ENCODE measurements around the gene MBOAT1. TPM values are rescaled to one million over a fixed set of nuclear protein-coding genes. Genes with fewer than 3 reads are reported as not detected.
"Not testable (repeated sequence)": the region's sequence is repeated elsewhere in the genome, so short reads cannot be mapped to it uniquely, and the experiment has no call there.

The MBOAT1 gene
- total and polyA plus RNA-seq, 12 donors = 1.5 to 7.9 (median 3.8) TPM

GRCh38 chr6:20154753-20155152 lies 57.5 kb downstream of the MBOAT1 start:
- H3K27ac ChIP-seq = no peak overlapping the region
- no peaks in the 10 kb centered on the region for H3K4me1 ChIP-seq
- intact Hi-C loops (cut with DNase I) = no loop called here
- 84 to 92% methylated on average over 2 of the region's 2 CpGs for WGBS, 2 donors
- H3K36me3 ChIP-seq = peaks cover 0 to 21% (median 0%) of the 10 kb centered on the region in 9 donors
- ATAC-seq (no peak), DNase-seq (no peak)
- no peak for TF ChIP-seq CTCF (IDR thresholded peaks at IDR 0.05)
- H3K27me3 ChIP-seq = no peaks in the 10 kb centered on the region
- no peak overlapping the region for H3K4me3 ChIP-seq
- no peaks in the 10 kb centered on the region for H3K9me3 ChIP-seq

- Histone ChIP-seq H3K4me1 (peaks cover 0 to 8% (median 0%) of the 10 kb centered on the region in 9 donors), H3K27ac (no peak overlapping the region), H3K9me3 (no peaks in the 10 kb centered on the region), H3K36me3 (peaks cover 0 to 23% (median 0%) of the 10 kb centered on the region in 9 donors), H3K4me3 (no peak overlapping the region), H3K27me3 (no peaks in the 10 kb centered on the region)
- ATAC-seq (no peak), DNase-seq (no peak)
- TF ChIP-seq CTCF (IDR thresholded peaks at IDR 0.05) = no peak
- intact Hi-C loops (cut with DNase I) = no loop called here
- whole genome bisulfite sequencing, 2 donors = 88 to 90% methylated on average over 3 of the region's 3 CpGs
Observed at GRCh38 chr6:20153194-20153593, 59.1 kb downstream of the MBOAT1 start.

GRCh38 chr6:20148433-20148832 lies 63.8 kb downstream of the MBOAT1 start:
- no peaks in the 10 kb centered on the region for H3K9me3 ChIP-seq
- H3K27me3 ChIP-seq = no peaks in the 10 kb centered on the region
- DNase-seq (no peak), ATAC-seq (peak in 4 of 8 donors; percentile 28 to 49 (median 34))
- 51 to 61% methylated on average over 4 of the region's 4 CpGs for WGBS, 2 donors
- peaks cover 0 to 47% (median under 1%) of the 10 kb centered on the region in 9 donors for H3K36me3 ChIP-seq
- peaks cover 0 to 12% (median 0%) of the 10 kb centered on the region in 9 donors for H3K4me1 ChIP-seq
- intact Hi-C loops (cut with DNase I) = no loop called here
- H3K4me3 ChIP-seq = no peak overlapping the region
- H3K27ac ChIP-seq = peak overlapping the region in 1 of 10 donors; percentile 57
- TF ChIP-seq CTCF (IDR thresholded peaks at IDR 0.05) = no peak

GRCh38 chr6:20147469-20147868 lies 64.8 kb downstream of the MBOAT1 start:
- Histone ChIP-seq H3K4me1 (peaks cover 0 to 12% (median 0%) of the 10 kb centered on the region in 9 donors), H3K27me3 (no peaks in the 10 kb centered on the region), H3K27ac (no peak overlapping the region), H3K36me3 (peaks cover 0 to 56% (median 8%) of the 10 kb centered on the region in 9 donors), H3K4me3 (no peak overlapping the region), H3K9me3 (no peaks in the 10 kb centered on the region)
- DNase-seq (no peak), ATAC-seq (no peak)
- TF ChIP-seq CTCF (IDR thresholded peaks at IDR 0.05) = no peak
- intact Hi-C loops (cut with DNase I) = no loop called here
- WGBS, 2 donors = 90 to 100% methylated on average over 4 of the region's 4 CpGs

- 91 to 92% methylated on average over 6 of the region's 6 CpGs for WGBS, 2 donors
- H3K27me3 ChIP-seq; ATAC-seq; H3K9me3 ChIP-seq; DNase-seq; intact Hi-C loops (cut with DNase I); H3K27ac ChIP-seq; H3K4me3 ChIP-seq: not testable (repeated sequence)
- H3K4me1 ChIP-seq = peaks cover 0 to 12% (median 0%) of the 10 kb centered on the region in 9 donors
- peaks cover 0 to 57% (median 8%) of the 10 kb centered on the region in 9 donors for H3K36me3 ChIP-seq
Observed at GRCh38 chr6:20146831-20147230, 65.4 kb downstream of the MBOAT1 start.

Measured in heart right ventricle (tissue), 16 donors.